Right lobe of liver (tissue), 4 donors: ENCODE measurements around the gene TLE1.

Source experiments
- POLR2A ChIP-seq: fragments of 450-650 bp; IDR thresholded peaks from one replicate; pipeline ENCODE4 v1.6.1; 2017; ENCODE audit warnings: antibody characterized with exemption, mild to moderate bottlenecking
- TF ChIP-seq, protein P1 (sequence below), 4 donors: fragments of 200-600 bp in 3 of 4; fragments of 450-650 bp in 1 of 4; IDR thresholded peaks; one replicate each; pipeline versions ENCODE4 v1.5.1 to v1.8.0; 2016 to 2022; ENCODE audit warnings: antibody characterized with exemption in 4 of 4, mild to moderate bottlenecking in 2 of 4
- donor health status: DM: no; HTN: no; CAD: no.
- donor health status: DM: no; HTN: no; CAD: no.
- donor health status: DM: no; HTN: yes; CAD: no.

DNA sequence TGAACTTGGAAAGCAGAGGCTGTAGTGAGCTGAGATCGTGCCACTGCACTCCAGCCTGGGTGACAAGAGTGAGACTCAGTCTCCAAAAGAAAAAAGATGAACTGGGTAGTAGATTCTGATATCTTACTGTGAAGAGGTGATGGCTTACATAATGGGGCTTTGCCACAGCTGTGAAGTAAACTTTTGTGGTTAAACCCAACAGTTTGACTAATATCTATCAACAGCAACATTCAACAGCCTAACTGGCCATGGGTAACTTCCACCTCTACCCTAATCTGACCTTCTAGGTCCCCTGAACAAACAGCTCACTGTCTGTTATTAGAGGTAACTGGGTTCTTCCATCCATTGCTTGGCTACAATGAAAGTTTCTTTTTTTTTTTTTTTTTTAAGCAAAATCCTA is 52.1 kb downstream of the TLE1 start:
- TF ChIP-seq, protein P1, sequence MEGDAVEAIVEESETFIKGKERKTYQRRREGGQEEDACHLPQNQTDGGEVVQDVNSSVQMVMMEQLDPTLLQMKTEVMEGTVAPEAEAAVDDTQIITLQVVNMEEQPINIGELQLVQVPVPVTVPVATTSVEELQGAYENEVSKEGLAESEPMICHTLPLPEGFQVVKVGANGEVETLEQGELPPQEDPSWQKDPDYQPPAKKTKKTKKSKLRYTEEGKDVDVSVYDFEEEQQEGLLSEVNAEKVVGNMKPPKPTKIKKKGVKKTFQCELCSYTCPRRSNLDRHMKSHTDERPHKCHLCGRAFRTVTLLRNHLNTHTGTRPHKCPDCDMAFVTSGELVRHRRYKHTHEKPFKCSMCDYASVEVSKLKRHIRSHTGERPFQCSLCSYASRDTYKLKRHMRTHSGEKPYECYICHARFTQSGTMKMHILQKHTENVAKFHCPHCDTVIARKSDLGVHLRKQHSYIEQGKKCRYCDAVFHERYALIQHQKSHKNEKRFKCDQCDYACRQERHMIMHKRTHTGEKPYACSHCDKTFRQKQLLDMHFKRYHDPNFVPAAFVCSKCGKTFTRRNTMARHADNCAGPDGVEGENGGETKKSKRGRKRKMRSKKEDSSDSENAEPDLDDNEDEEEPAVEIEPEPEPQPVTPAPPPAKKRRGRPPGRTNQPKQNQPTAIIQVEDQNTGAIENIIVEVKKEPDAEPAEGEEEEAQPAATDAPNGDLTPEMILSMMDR (IDR thresholded peaks at IDR 0.05): no peak
- TF ChIP-seq POLR2A: no peak
